HG03432 (cell line): ENCODE results near the gene CAGE1.
A peak's percentile ranks its signal among the peaks of the same experiment; 100 is the strongest.

Experiments
- ATAC-seq: cut with Tn5 transposase; IDR thresholded peaks from one replicate; pipeline ENCODE4 v1.9.1; 2021; ENCODE audit warnings: mild to moderate bottlenecking, moderate library complexity; ENCODE audit not compliant: unreplicated experiment

Gene CAGE1

DNA sequence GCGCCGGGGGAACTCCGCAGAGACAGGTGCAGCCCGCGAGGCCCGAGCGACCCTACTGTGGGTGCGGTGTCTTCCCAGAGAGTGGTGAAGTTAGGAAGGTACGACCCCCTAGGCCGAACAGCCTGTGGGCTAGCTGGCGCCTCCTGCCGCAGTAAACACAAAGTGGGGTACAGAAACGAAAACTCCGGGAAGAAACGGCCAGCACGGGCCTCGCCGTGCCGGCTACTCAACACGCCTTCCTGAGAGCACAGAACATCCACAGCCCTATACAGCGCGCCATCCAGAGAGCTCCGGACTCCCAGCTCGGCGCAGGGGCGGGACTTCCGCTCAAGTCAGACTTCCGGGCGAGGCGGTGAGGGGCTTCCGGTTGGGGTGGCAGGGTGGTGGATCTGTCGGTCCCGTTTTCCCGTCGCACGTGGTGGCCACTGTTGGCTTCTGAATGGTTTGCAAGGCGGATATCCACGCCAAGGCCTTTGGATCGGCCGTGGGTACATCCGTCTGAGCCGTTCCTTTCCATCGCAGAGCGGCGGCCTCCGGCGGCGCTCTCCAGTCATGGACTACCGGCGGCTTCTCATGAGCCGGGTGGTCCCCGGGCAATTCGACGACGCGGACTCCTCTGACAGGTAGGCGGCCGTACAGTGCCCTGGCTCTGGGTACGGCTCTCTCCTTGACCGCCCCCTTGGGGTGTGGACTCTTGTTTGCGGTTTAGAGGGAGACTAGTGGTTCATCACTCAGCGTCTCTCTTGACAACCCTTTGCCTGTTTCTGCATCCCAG is at the start of gene CAGE1, which contains the start of gene RIOK1:
CAGE1 (minus strand) TSS at position 292 of the 775 bp plus-strand sequence. CDS start 2,569 bp downstream, outside the sequence.
RIOK1 (plus strand) TSS at position 358 of the 775 bp plus-strand sequence; CDS start at position 553, 195 bp downstream.
- ATAC-seq: peak; percentile 98

DNA sequence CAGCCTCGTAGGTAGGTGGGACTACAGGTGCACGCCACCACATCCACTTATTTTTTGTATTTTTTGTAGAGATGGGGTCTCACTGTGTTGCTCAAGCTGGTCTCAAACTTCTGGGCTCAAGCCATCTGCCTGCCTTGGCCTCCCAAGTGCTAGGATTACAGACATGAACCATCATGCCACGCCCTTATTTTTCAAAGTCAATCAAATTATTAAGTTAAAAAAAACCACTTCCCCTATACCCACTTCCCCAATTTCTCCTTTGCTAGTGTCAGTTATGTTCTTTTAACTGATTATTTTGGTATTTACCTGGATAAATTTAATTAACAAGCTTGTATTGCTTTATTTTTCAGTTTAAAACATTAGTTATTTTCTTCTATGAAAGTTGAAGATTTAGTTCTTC is 49.7 kb upstream of the CAGE1 start:
- no peak for ATAC-seq

DNA sequence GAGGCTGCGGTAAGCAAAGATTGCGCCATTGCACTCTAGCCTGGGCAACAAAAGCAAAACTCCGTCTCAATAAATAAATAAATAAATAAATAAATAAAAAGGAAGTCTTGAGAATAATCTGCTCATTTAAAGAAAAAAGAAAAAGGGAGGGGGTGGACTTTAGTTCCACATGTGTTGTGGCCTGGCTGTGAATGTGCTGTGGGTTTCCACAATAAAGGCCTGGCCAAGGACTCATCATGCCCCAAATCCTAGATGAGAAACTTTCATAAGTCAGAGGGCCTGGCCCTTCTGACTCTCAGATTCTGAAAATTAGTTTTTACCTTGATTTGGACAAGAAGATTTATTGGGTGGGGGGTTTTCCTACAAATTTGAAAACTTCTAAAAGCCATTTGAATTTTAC is 48.5 kb upstream of the CAGE1 start:
- no peak for ATAC-seq

DNA sequence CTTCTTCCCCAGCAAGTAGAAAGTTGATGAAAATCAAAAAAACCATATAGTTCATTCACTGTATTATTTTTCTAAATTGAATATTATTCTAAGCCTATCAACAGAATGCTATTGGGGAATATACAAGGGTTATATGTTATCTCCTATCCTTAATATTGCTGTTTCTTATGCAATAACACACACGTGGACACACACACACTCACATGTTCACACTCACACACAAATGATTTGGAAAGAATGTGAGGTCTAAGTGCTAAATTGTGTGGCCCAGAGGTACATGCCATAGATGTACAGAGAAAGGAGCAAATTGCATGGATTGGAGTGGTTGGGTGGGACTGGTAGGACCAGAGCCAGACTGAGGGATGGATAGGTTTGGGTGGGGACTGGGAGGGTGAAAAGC is 45.1 kb upstream of the CAGE1 start:
- no peak for ATAC-seq

DNA sequence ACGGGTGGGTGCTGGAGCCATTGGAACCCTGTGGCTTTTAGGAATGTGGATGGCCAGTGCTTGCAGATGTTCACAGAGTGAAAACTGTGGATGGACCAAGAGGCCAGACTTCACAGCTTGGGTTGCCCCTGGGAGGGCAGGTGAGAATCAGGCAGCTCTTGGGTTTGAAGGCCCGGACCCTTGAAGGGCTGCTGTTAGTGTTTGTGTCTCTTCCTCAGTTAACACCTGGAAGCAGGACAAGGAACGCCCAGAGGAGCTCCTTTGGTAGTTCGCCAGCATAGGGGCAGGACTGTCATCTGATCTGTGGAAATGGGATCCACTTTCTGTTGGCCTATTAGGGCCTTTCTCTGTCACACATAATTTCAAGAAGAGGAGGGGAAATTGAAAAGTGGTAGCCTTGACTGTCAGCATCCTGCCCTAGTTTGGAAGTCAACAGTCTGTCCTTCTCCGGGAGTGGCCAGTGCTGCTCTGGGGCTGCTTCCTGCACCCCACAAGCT is 43.6 kb upstream of the CAGE1 start:
- ATAC-seq: no peak

DNA sequence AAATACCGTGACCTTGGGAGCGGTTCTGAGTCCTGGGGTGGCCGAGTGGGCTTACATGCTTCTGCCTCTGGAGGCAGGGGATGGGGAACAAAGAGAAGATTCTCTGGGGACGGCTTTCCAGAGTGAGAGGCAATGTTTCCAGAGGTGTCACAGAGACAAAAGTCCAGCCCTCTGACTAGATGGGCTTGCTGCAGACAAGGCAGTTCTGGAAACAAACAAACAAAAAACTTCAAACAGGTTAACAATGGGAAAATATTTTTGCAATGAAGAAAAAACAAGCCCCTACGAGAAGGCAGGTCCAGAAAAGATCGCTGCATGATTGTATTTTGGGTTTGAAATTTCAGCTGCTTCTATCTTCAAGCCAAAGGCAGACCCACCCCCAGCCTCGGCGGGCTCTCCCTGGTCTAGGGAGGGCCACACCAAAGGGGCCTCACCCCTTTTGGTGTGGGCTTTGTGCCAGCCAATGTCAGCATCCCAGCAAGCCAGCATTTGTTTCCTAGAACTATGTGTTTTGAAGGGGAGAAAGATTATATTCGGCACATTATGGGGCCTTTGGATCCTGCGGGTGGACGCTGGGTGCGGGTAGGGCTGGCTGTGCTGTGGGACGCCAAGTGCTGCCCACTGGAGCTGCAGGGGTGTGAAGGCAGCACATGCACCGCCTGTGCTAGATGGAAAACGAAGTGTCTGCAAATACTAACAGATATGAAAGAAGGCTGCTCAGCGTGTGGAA is 43.0 kb upstream of the CAGE1 start:
- ATAC-seq: no peak

DNA sequence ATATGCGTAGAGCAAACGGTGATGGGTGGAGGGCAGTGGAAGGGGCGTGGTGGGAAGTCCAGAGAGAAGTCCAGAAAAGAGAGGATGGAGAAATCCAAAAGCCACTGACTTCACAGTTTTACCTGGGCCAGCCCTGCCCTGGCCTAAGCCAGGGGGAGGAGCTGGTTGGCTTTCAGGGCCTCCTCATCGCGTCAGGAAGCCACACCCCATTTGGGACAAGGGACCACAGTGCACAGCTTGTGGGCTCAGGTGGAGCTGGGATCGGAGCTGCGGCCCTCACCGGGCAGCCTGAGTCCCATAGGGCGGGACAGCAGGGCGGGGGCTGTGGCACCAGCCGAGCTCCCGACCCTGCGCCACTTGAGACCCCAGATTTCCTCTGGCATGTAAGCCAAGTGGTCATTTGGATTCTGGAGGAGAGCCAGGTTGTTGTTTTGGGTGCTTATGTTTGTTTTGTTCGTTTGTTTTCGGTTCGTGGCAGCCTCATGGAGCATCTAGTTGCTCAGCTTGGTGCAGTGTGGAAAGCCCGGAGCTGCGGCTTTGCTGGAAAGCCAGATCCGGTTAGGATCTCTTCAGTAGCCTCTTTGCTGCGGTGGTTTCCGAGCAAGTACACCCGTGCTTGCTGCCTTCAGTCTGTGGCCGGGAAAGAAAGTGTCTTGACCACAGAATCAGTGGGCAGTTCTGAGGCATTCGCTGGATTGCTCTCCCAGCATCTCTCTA is 42.3 kb upstream of the CAGE1 start:
- no peak for ATAC-seq

DNA sequence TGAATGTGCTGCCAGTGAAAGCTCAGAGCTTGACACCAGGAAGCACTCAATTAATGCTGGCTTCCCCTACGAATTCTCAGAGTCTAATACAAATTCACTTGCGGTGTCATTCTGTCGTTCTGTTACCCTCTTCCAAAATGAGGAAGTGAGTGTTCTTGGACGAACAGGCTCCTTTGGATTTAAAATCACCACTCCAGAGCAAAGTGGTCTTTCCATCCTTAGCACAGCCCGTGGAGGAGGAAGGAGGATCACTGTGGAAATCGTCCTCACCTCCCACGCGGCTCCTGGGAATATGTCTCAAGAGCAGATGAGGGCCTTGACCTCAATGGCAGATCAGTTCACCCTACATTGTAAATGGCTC is 41.8 kb upstream of the CAGE1 start:
- no peak for ATAC-seq

DNA sequence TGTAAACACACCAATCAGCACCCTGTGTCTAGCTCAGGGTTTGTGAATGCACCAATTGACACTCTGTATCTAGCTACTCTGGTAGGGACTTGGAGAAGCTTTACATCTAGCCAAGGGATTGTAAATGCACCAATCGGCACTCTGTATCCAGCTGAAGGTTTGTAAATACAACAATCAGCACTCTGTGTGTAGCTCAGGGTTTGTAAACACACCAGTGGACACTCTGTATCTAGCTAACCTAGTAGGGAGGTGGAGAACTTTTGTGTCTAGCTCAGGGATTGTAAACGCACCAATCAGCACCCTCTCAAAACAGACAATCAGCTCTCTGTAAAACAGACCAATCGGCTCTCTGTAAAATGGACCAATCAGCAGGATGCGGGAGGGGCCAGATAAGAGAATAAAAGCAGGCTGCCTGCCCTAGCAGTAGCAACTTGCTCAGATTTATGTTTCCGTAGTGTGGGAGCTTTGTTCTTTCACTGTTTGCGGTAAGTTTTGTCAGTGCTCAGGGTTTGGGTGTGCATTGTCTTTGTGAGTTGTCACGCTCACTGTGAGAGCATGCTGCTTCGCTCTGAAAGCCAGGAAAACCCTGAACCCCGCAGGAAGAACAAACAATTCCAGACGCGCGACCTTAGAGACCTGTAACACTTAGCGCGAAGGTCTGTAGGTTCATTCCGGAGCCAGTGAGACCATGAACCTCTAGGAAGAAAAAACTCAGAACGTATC is 37.1 kb upstream of the CAGE1 start:
- ATAC-seq: no peak

DNA sequence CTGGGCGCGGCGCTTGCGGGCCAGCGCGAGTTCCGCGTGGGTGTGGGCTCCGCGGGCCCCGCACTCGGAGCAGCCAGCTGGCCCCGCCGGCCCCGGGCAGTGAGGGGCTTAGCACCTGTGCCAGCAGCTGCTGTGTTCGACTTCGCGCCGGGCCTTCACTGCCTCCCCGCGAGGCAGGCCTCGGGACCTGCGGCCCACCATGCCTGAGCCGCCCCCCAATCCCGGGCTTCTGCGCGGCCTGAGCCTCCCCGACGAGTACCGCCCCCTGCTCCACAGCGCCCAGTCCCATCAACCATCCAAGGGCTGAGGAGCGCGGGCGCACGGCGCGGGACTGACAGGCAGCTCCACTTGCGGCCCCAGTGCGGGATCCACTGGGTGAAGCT is 36.3 kb upstream of the CAGE1 start:
- ATAC-seq: no peak

DNA sequence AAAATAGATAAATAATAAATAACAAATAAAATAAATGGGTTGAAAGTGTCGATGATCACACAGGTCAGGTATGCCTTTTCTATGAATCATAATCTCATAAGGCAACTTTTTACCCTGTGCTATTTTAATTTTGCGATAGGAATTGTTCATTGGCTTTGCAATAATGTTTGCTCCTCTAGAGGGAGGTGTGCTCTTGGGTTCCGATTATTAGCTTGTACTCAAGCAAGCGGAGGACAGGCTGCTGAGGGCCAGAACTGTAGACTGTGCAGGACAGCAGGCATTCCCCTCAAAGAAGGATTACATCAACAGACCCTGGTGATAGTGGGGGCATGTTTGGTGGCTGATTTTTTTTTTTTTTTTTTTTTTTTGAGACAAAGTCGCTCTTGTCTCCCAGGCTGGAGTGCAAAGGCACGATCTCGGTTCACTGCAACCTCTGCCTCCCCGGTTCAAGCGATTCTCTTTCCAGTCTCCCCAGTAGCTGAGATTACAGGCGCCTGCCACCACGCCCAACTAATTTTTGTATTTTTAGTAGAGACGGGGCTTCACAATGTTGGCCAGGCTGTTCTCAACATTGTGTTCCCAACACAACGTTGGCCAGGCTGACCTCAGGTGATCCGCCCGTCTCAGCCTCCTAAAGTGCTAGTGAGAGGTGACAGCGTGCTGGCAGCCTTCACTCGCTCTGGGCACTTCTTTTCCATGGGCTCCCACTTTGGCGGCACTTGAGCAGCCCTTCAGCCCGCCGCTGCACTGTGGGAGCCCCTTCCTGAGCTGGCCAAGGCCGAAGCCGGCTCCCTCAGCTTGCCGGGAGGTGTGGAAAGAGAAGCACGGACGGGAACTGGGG is 35.6 kb upstream of the CAGE1 start:
- no peak for ATAC-seq

DNA sequence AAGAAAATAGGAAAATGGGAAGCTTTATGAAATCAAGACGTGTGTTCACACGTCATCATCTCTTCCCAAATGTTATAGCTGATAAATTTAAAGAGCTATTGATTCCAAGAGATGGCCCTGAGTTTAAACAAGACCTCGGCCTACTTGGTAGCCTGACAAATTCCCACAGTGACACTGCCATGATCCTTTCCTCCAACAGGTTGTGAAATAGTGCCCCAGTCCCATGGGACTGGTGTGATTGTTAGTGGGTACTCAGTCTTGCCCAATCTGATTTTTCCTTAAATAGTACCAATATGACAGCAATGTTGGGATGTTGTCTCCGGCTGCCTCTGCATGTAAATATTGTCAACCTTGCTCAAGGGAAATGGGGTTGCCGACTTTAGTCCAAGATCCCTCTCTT is 34.5 kb upstream of the CAGE1 start:
- no peak for ATAC-seq

DNA sequence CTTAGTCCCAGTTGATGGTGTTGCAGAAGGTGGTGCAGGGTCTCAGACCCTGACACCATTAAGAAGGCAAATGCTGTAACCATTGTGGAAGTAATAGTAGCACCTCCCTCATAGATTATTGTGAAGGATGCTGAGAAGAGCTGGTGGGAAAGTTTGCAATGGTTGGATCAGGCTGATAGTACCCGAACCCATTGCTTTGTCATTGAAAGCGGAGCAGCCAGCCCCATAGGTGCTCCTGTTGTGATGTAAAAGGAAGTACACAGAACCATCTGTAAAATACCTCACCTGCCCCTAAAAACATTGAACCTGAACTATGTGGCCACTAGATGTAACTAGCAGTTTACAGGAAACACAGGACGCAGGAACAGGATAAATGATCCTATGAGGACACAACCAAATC is 31.5 kb upstream of the CAGE1 start:
- ATAC-seq: no peak

DNA sequence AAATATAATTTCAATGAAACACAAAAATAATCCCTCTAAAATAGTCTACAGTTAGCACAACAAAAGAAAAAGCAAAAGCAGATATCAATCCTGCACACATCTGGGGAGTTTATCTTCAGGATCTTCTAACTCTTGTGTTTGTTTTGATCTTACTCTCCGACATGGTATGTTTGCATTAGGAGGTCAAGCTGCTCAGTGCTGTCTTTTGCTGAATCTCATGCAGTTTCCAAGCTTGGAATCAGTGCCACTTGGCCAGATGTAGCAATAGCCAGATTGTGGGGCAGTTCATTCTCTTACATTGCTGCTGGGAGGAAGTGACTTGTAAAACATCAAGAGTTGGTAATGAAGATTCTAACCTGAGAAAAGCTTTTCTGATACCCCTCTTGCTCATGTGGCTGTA is 29.5 kb upstream of the CAGE1 start:
- no peak for ATAC-seq

DNA sequence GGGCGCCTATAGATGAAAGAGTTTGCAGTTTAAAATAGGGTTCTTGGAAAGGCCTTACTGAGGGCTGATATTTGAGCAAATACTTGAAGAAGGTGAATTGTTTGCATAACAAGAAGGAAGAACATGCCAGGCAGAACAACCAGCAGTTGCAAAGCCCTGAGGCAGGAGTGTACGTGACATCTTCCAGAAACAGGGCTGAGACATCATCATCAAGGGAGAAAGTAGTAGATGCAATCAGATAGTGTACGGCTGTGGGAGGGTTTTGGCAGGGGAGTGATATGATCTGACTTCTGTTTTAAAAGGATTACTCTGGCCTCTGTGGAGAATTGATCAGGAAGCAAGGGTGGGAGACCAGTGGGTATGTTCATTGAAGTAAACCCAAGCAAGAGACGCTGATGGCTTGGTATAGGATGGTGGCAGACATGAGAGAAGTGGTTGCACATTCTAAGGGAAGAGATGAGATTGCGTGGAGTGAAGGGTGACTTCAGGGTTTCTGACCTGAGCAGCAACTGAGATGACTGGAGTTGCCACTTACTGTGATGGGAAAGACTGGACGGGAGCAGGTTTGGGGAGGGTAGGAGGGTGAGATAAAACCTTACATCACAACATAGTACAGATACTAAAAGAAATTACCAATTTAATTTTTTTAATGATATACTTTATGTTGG is 28.8 kb upstream of the CAGE1 start:
- no peak for ATAC-seq

DNA sequence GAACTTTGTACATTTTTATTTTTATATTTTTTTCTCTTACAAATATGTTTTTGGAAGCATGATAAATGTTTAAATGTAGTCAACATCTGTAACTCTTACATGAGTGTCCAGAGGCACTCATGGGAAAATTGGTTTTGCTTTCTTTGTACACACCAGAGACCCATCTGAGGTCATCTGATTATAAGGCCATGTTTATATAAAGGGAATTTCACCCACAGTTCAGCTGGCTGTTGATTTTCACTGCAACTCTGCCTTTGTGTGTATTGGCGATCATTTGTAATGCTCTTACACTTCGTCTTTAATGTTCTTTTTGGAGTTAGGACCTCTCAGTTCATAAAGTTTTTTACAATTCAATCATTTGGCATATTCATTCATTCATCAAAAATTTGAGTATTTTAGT is 28.1 kb upstream of the CAGE1 start:
- no peak for ATAC-seq

DNA sequence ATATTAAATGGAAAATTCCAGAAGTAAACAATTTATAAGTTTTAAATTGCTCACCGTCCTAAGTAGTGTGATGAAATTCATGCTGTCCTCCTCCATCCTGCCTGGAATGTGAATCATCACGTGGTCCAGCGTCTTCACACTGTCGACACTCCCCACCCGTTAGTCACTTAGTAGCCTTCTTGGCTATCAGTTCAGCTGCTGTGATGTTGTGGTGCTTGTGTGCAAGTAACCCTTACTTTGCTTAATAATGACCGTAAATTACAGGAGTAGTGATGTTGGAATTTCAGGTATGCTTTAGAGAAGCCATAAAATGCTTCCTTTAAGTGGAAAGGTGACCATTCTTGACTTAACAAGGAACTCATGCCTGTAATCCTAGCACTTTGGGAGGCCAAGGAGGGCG is 25.3 kb upstream of the CAGE1 start:
- no peak for ATAC-seq

DNA sequence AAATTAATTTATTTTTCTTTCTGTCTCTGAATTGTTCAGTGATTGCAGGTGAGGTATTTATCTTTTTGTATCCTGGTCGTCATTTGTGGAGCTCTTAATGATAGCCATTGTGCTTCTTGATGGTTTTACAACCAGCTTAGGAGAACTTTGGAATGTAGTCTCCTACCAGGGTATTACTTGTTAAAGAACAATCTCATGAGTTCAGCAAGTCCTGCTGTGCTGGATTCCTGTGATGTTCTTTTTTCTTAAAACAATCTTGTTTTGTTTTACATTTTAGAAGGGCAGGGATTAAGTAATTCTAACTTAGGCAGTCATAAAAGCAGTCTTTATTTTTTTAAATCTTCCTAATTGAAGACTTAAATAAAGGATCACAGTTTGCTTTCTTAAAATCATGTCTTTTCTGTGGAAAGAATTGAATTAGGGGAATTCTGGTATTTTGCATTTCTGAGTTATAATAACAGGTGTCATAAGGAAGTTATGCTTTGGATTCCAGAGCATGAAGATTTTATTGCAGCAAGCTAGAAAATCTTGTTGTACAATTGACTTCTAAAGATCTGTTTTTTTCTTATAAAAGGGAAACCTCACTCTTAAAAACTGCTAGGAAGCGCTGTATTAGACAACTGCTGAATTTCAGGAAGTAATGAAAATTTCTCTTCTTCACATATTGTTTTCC is 23.7 kb upstream of the CAGE1 start:
- no peak for ATAC-seq

DNA sequence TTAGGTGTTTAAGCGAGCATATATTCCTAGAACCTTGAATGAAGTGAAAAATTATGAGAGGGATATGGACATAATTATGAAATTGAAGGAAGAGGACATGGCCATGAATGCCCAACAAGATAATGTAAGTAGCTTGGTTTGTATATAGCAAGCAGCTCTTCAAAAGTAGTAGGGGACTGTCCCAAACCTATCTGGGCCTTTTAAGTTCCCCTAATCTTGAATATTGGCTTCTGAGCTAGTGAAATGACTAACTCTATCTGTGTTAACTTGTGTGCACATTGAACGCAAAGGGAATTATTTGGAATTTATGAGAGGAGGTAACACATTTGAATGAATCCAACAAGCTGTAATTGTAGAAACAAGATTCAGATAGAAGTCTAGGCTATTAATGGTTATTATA is 21.8 kb upstream of the CAGE1 start:
- ATAC-seq: no peak
